Heart left ventricle (tissue), 16 donors: ENCODE measurements around the gene TIMD4. TPM values are rescaled to one million over a fixed set of nuclear protein-coding genes. Genes with fewer than 3 reads are reported as not detected.

Experiments used
- ATAC-seq, 4 donors: fragments of 200-7000 bp; cut with Tn5 transposase; one replicate each; pipeline ENCODE4 v1.9.1; 2020 to 2022; ENCODE audit warnings: moderate library complexity in 4 of 4, mild to moderate bottlenecking in 3 of 4, moderate number of reproducible peaks in 1 of 4
- DNase-seq, 5 donors: peaks; one replicate each; pipeline ENCODE4 v3.0.0-alpha.2; 2020
- H3K27ac ChIP-seq, 12 donors: fragments of 200-600 bp; sonication (generic) in 4 of 12; one replicate each; pipeline versions ENCODE4 v1.5.0 to v1.8.0; 2016 to 2022; ENCODE audit warnings: mild to moderate bottlenecking in 2 of 12
- H3K27me3 ChIP-seq, 9 donors: fragments of 200-600 bp; sonication (generic) in 2 of 9; one replicate each; pipeline versions ENCODE4 v1.5.1 to v1.8.0; 2016 to 2022; ENCODE audit warnings: mild to moderate bottlenecking in 3 of 9
- H3K36me3 ChIP-seq, 9 donors: fragments of 200-600 bp; sonication (generic) in 2 of 9; one replicate each; pipeline versions ENCODE4 v1.5.0 to v1.8.0; 2018 to 2022; ENCODE audit warnings: mild to moderate bottlenecking in 2 of 9
- H3K4me1 ChIP-seq, 12 donors: fragments of 200-600 bp; sonication (generic) in 4 of 12; one replicate each; pipeline versions ENCODE4 v1.5.0 to v1.8.0; 2016 to 2022; ENCODE audit warnings: mild to moderate bottlenecking in 3 of 12
- H3K4me3 ChIP-seq, 12 donors: fragments of 200-600 bp; sonication (generic) in 4 of 12; one replicate each; pipeline versions ENCODE4 v1.5.0 to v1.8.0; 2017 to 2022; ENCODE audit warnings: mild to moderate bottlenecking in 9 of 12, moderate library complexity in 4 of 12
- H3K9me3 ChIP-seq, 12 donors: fragments of 200-600 bp; sonication (generic) in 4 of 12; one replicate each; pipeline versions ENCODE4 v1.5.0 to v1.8.0; 2016 to 2022; ENCODE audit warnings: mild to moderate bottlenecking in 1 of 12
- POLR2A ChIP-seq, 2 donors: fragments of 450-650 bp; IDR thresholded peaks; one replicate each; pipeline ENCODE4 v1.6.1; 2017; ENCODE audit warnings: antibody characterized with exemption in 2 of 2, mild to moderate bottlenecking in 2 of 2, moderate library complexity in 2 of 2
- WGBS, 4 donors: extraction: QIAGEN DNeasy Blood & Tissue Kit in 2 of 4; methylation state at CpG; one replicate each; pipeline versions ENCODE4 v1.1.5 to v1.1.7; 2013 to 2018; 5-methylcytosine and 5-hydroxymethylcytosine counted together
- intact Hi-C, 10 donors: fragments of 100-400 bp; cut with DNase I; formaldehyde crosslinking; loops; one replicate each; pipeline versions ENCODE4 v1.11.1 to v1.14.2; 2022
- polyA plus RNA-seq, 2 donors: library from polyadenylated mRNA; stranded (reverse); fragments of 200-250 nt; gene quantifications; one replicate each; pipeline ENCODE4 v1.2.3, GENCODE V29; 2013
- total RNA-seq, 9 donors: library from RNA; depleted of rRNA in 2 of 9; stranded (reverse); fragments of >200 nt in 2 of 9; fragmentation: NEBNext Ultra II Directional in 3 of 9; extraction: Animal tissue kit (Norgen Biotek cat#: 25700) in 3 of 9; gene quantifications; one replicate each; pipeline versions ENCODE4 v1.1.0 to v1.2.4, GENCODE V29; 2016 to 2023
- TF ChIP-seq, protein P1 (sequence below), 12 donors: fragments of 200-600 bp; sonication (generic) in 4 of 12; IDR thresholded peaks; one replicate each; pipeline versions ENCODE4 v1.5.0 to v1.8.0; 2018 to 2022; ENCODE audit warnings: antibody characterized with exemption in 12 of 12, mild to moderate bottlenecking in 5 of 12
- donor health status: ischemic (EF 13 %, LVEDD 7.1; RV severe dilation, severe dysfunction).
- donor health status: healthy with polysubstance abuse.
- donor health status: DM: no; HTN: yes; CAD: no.
- donor health status: DM: no; HTN: no; CAD: no.
- donor health status: ischemic (EF 25% LVEDD 6.9; RV normal size, moderate dysfunction).
- donor health status: ischemic (EF 25% LVEDD 5.7; RV mildly dilated, moderate dysfunction).
- donor health status: healthy.
- donor health status: DM: yes; HTN: yes; CAD: no.
- donor health status: ischemic (EF 35%, LVEDD 5.7; RV mildly dilated, moderate dysfunction).
- donor health status: nonischemic (EF 11% LVEDD 7.7; RV severe dilation, severe dysfunction).
- donor health status: DM: yes; HTN: yes; CAD: no.
- donor health status: PGD.
- donor health status: ischemic (EF 29% LVEDD 5.4; RV normal size, mild dysfunction).
- donor health status: nonischemic (EF 23%, LVEDD 6.1; RV moderate dilation, normal function).

TIMD4 gene
- total and polyA plus RNA-seq, 11 donors, result 0.42 to 14.8 (median 0.45) TPM; not detected in 8

- no peaks in the 10 kb centered on the region for H3K9me3 ChIP-seq
- ATAC-seq, result no peak
- no peaks in the 10 kb centered on the region for H3K4me1 ChIP-seq
- H3K4me3 ChIP-seq, result no peak overlapping the region
- DNase-seq, result no peak
- 51 to 88% (median 60%) methylated on average over 1 of the region's 1 CpG for WGBS, 4 donors
- no peak overlapping the region for H3K27ac ChIP-seq
- intact Hi-C loops, result no loop called here
- H3K36me3 ChIP-seq, result no peaks in the 10 kb centered on the region
- no peaks in the 10 kb centered on the region for H3K27me3 ChIP-seq
- TF ChIP-seq, protein P1, sequence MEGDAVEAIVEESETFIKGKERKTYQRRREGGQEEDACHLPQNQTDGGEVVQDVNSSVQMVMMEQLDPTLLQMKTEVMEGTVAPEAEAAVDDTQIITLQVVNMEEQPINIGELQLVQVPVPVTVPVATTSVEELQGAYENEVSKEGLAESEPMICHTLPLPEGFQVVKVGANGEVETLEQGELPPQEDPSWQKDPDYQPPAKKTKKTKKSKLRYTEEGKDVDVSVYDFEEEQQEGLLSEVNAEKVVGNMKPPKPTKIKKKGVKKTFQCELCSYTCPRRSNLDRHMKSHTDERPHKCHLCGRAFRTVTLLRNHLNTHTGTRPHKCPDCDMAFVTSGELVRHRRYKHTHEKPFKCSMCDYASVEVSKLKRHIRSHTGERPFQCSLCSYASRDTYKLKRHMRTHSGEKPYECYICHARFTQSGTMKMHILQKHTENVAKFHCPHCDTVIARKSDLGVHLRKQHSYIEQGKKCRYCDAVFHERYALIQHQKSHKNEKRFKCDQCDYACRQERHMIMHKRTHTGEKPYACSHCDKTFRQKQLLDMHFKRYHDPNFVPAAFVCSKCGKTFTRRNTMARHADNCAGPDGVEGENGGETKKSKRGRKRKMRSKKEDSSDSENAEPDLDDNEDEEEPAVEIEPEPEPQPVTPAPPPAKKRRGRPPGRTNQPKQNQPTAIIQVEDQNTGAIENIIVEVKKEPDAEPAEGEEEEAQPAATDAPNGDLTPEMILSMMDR (IDR thresholded peaks at IDR 0.05), result no peak
- no peak for TF ChIP-seq POLR2A (IDR thresholded peaks at IDR 0.05)
Observed at GRCh38 chr5:156893517-156893916, 69.5 kb downstream of the TIMD4 start.

GRCh38 chr5:156892864-156893263 is 70.2 kb downstream of the TIMD4 start:
- H3K4me3 ChIP-seq, result no peak overlapping the region
- intact Hi-C loops, result no loop called here
- no peak for DNase-seq
- WGBS, 4 donors, result 91 to 93% (median 93%) methylated on average over 4 of the region's 4 CpGs
- TF ChIP-seq, protein P1 (IDR thresholded peaks at IDR 0.05), result no peak
- TF ChIP-seq POLR2A (IDR thresholded peaks at IDR 0.05), result no peak
- H3K9me3 ChIP-seq, result no peaks in the 10 kb centered on the region
- H3K4me1 ChIP-seq, result no peaks in the 10 kb centered on the region
- H3K27me3 ChIP-seq, result no peaks in the 10 kb centered on the region
- no peaks in the 10 kb centered on the region for H3K36me3 ChIP-seq
- no peak for ATAC-seq
- no peak overlapping the region for H3K27ac ChIP-seq

DNA sequence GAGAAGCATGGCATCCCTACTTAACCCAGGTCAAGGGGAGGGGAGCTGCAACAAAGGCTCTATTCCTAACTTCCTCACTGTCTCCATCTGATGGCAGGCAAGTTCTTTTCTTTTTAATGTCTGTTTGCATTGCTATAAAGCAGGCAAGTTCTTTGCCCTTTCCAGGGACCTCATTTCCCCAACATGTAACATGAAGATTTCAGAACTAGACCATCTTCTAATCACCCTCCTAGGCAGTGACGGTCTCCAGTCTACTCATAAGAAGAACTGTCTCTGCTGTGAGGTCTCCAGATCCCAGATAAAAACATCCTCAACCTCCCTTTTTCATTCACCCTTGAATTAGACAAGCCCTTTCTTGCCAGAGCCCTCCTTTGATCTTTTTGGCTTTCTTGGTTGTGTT is 70.8 kb downstream of the TIMD4 start:
- Histone ChIP-seq H3K27ac (no peak overlapping the region), H3K9me3 (no peaks in the 10 kb centered on the region), H3K4me1 (no peaks in the 10 kb centered on the region), H3K36me3 (no peaks in the 10 kb centered on the region), H3K4me3 (no peak overlapping the region), H3K27me3 (no peaks in the 10 kb centered on the region)
- TF ChIP-seq, protein P1 (IDR thresholded peaks at IDR 0.05), result no peak
- TF ChIP-seq POLR2A (IDR thresholded peaks at IDR 0.05), result no peak
- ATAC-seq (no peak), DNase-seq (no peak)
- intact Hi-C loops, result no loop called here
- 59 to 73% (median 66%) methylated on average over 1 of the region's 1 CpG for WGBS, 4 donors

- Histone ChIP-seq H3K27ac (no peak overlapping the region), H3K4me3 (no peak overlapping the region), H3K36me3 (no peaks in the 10 kb centered on the region), H3K27me3 (peaks cover 0 to 7% (median 0%) of the 10 kb centered on the region in 9 donors), H3K9me3 (no peaks in the 10 kb centered on the region), H3K4me1 (no peaks in the 10 kb centered on the region)
- WGBS, 4 donors, result 87 to 92% (median 88%) methylated on average over 2 of the region's 2 CpGs
- ATAC-seq (no peak), DNase-seq (no peak)
- intact Hi-C loops, result no loop called here
- no peak for TF ChIP-seq POLR2A (IDR thresholded peaks at IDR 0.05)
- TF ChIP-seq, protein P1 (IDR thresholded peaks at IDR 0.05), result no peak
Observed at GRCh38 chr5:156888520-156888919, 74.5 kb downstream of the TIMD4 start.
